Measurements from ENCODE around the gene DNAH17.

DNAH17 gene, protein sequence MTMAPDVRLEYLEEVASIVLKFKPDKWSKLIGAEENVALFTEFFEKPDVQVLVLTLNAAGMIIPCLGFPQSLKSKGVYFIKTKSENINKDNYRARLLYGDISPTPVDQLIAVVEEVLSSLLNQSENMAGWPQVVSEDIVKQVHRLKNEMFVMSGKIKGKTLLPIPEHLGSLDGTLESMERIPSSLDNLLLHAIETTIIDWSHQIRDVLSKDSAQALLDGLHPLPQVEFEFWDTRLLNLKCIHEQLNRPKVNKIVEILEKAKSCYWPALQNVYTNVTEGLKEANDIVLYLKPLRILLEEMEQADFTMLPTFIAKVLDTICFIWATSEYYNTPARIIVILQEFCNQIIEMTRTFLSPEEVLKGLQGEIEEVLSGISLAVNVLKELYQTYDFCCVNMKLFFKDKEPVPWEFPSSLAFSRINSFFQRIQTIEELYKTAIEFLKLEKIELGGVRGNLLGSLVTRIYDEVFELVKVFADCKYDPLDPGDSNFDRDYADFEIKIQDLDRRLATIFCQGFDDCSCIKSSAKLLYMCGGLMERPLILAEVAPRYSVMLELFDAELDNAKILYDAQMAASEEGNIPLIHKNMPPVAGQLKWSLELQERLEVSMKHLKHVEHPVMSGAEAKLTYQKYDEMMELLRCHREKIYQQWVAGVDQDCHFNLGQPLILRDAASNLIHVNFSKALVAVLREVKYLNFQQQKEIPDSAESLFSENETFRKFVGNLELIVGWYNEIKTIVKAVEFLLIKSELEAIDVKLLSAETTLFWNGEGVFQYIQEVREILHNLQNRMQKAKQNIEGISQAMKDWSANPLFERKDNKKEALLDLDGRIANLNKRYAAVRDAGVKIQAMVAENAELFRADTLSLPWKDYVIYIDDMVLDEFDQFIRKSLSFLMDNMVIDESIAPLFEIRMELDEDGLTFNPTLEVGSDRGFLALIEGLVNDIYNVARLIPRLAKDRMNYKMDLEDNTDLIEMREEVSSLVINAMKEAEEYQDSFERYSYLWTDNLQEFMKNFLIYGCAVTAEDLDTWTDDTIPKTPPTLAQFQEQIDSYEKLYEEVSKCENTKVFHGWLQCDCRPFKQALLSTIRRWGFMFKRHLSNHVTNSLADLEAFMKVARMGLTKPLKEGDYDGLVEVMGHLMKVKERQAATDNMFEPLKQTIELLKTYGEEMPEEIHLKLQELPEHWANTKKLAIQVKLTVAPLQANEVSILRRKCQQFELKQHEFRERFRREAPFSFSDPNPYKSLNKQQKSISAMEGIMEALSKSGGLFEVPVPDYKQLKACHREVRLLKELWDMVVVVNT (N-terminal part only)

DNA sequence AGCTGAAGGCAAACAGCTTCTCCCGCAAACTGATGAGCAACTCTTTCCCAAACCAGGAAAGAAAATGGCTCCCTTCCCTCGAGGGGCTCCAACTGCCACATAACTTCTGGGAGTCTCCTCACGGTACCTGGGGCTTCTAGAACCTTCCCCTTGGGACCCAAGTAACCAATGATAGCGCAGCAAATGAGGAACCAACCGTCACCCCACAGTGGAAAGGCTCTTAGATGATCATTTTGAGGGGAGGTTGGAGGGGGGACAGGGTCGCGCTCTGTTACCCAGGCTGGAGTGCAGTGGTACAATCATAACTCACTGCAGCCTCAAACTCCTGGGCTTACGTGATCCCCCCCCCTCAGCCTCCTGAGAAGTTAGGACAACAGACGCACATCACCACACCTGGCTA, at the start of gene DNAH17:
Gene DNAH17, minus strand, starts transcription at position 101 of the 400 bp plus-strand sequence. CDS start 2,339 bp downstream, outside the sequence.
- DNase-seq (ENCODE audit: low spot score): no peak

DNA sequence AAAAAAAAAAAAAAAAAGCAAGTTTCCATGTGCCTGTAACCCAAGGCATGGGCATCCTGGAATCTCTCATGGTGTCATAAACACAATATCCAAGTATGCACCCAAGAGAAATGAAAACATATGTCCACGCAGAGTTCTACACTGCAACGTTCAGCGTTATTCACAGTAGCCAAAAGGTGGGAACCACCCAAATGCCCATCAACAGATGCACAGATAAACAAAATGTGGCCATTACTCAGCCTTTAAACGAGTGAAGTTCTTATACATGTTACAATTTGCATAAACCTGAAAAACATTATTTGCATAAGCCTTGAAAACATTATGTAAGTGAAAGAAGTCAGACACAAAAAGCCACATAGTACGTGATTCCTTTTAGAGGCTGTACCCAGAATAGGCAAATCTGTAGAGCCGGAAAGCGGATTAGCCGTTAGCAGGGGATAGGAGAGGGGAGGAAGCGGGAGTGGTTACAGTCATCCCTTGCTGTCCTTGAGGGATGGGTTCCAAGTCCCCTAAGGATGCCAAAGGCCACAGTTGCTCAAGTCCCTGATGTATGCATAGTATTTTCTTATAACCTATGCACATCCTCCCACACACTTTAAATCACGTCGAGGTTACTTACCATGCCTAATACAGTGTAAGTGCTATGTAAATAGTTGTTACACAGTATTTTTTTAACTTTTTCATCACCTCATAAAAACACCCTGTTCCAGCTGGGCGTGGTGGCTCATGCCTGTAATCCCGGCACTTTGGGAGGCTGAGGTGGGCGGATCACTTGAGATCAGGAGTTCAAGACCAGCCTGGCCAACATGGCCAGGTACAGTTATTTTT, 47.3 kb upstream of the DNAH17 start:
- no peak for DNase-seq (ENCODE audit: low spot score)

- DNase-seq (ENCODE audit: low spot score): no peak
Observed at GRCh38 chr17:78623541-78623940, 46.3 kb upstream of the DNAH17 start.

- DNase-seq (ENCODE audit: low spot score): no peak
Observed at GRCh38 chr17:78622491-78623265, 45.5 kb upstream of the DNAH17 start.

DNA sequence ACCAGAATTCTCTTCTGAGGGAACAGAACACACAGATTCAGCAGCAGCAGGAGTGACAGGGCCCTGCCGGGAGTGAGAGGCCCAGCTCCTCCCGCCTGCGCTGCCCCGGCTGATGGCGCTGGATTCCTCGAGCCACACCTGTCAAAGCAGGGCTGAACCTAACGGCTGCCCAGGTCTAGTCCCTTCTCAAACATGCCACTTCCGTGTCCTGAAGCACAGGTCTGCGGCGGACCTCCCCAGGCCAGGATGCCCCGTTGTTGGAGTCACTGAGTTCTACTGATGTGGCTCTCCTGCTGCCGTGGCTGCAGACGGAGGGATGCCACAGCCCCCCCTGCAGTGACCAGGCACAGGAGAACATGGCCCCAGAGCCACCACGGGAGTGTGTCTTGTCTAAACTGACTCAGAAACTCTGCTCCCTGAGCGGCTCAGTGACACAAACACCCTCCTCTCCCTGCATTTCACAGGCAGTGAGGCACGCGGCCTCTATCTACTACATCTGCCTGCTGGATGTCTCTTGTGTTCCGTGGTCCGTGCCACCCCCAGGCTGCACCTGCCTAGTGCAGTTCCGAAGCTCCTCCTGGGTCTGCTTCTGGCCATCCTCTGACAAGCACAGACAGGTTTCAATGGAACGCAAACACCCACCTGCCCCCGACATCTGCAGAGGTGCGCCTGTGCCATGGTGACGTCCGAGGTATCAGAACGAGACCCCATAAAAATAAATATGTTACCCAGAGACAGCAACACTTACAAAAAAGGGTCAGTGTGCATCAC, 44.7 kb upstream of the DNAH17 start:
- DNase-seq (ENCODE audit: low spot score): no peak

DNA sequence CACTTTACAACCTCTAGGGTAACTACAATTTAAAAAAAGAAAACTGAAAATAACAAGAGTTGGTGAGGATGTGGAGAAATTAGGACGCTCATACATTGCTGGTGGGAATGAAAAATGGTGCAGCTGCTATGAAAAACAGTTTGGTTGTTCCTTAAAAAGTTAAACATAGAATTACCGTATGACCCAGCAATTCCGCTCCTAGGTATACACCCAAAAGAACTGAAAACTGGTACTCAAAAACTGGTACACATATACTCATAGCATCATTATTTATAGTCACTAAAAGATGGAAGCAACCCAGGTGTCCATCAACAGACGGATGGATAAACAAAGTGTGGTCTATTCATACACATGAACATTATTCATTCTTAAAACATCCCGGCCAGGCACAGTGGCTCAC, 42.9 kb upstream of the DNAH17 start:
- DNase-seq (ENCODE audit: low spot score): no peak

DNA sequence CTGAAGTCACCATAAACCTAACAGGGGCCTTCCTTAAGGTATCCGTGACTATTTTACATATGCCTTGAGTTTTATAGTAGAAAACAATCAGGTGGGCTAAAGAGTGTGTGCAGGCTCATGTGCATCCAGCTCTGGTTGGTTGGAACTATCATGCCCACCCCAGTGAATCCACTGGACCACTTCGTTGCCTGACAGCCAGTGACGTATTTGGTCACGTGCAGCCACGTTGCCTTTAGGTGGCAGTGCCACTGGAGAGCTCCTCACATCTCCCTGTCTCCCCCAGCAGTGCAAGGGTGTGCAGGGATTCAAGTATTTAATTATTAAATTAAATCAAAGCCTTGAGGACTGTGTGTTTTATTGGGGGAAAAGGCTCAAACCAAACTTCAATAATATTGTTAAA, 42.1 kb upstream of the DNAH17 start:
- no peak for DNase-seq (ENCODE audit: low spot score)

- no peak for DNase-seq (ENCODE audit: low spot score)
Observed at GRCh38 chr17:78618264-78619066, 41.3 kb upstream of the DNAH17 start.

DNA sequence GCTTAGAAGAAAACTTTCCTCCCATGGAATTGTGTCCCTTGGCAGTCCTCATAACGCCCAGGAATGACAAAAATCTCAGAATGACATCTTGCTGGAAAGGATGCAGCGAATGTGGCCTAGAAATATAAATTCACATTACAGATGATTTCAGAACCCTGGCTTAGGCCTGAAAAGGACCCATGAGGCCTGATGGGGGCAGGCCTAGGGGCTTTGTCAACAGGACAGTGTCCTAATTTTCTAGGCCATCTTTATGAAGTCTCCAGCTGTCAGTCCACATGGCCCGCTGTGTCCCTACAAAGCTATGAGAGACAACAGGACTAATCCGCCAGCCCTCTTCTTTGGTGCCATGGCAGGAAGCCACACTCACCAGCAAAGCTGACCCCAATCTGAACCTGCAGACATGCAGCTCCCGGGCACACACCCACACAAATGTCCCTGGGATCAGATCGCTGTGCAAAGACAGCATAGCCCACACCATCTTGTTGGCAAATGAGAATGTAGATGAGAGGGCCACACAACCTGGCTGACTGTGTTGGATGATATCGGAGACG, 40.4 kb upstream of the DNAH17 start:
- no peak for DNase-seq (ENCODE audit: low spot score)

DNA sequence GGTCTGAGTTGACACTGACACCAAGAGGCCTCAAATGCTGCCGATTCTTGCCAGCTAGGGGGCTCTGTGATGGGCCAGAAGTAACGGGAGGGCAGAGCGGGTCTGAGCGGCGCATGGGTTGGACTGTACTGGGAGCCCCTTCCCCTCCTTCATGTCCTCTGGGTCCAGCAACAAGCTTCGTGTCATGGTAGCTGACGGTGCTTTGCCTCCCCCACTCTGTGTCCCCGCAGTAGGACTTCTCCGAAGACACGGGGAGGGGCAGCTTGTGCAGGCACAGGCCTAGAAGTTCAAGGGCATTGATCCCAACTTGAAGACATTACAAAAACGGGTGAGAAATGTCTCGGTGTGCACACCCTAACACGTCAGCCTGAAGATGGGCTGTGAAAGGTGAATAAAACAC, 39.8 kb upstream of the DNAH17 start:
- no peak for DNase-seq (ENCODE audit: low spot score)

DNA sequence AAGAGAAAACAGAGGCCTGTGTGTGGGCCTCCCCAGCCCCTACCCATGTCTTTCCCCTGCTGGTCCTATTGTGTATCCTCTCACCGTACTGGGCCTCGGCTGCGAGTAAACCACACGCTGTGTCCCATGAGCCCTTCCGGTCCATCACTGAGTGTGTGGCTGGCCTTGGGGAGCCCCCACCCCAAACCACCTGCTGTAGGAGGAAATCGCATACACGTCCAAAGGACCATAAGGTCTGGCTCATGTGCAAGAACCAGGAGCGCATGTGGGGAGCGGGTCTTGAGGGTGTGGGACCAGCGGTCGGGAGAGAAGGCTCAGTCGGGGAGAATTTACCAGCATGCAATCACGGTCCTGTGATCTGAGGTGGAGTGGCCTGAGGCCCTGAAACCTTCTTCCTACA, 38.4 kb upstream of the DNAH17 start:
- DNase-seq (ENCODE audit: low spot score): no peak

DNA sequence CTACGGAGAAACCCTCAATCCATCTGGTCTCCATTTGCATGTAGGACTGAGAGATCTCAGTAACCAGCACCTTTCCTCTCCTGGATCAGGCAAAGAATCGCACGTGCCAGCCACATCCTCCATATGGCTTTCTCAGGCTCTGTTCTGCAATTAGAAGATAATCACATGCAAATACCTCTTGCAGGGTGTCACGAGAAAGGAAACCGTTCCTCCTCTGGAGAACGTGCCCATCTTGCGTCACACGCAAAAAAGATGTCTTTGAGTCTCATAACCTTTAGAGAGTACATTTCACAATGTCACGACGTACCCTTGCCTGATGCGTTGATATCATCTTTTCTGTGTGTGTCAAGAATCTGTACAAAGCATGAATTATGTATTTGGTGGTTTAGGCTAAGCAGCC, 36.2 kb upstream of the DNAH17 start:
- DNase-seq (ENCODE audit: low spot score): no peak

DNA sequence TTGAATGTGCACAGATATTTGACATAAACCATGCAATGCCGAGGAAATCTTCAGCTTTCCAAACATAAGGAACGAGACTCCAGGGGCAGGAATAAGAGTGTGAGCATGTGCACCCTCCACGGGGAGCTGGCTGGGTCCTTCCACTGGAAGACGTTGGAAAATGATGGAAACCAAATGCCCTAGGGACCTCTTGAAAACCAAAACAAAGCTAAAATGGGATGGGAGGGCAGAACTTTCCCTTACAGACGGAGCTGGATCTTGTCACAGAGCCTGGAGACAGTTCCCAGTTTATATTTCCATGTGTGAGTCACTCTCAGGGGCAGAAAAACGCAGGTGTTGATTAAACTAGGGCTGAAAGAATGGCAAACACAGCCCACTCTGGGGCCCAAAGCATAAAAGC, 34.4 kb upstream of the DNAH17 start:
- no peak for DNase-seq (ENCODE audit: low spot score)

DNA sequence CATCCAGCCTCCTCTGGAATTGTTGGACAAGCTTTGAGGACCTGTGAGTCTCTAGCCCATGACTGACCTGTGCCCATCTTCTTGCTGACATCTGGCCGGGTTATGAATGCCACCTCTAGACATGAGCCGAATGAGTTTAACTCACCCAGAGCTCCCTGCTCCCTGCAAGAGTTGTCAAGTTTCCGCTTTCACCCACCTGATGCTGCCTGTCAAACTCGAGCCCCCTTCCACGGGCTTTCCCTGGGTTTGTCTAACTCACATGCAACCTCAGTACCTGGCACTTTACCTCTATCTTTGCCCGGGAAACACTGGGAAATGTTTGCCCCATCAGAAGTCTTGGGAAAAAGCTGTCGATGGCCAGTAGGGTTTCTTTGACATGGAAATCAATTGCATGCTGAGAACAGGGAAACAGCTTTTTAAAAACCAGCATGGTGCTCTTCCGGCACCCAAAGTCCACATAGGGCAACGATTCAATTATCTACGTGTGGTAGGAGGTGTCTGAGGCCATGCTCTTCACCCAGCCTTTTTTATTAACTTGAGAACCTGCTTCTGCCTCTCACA, 33.8 kb upstream of the DNAH17 start:
- no peak for DNase-seq (ENCODE audit: low spot score)

GRCh38 chr17:78609191-78609641, 32.0 kb upstream of the DNAH17 start:
- no peak for DNase-seq (ENCODE audit: low spot score)

GRCh38 chr17:78608804-78609186, 31.6 kb upstream of the DNAH17 start:
- DNase-seq (ENCODE audit: low spot score): no peak

DNA sequence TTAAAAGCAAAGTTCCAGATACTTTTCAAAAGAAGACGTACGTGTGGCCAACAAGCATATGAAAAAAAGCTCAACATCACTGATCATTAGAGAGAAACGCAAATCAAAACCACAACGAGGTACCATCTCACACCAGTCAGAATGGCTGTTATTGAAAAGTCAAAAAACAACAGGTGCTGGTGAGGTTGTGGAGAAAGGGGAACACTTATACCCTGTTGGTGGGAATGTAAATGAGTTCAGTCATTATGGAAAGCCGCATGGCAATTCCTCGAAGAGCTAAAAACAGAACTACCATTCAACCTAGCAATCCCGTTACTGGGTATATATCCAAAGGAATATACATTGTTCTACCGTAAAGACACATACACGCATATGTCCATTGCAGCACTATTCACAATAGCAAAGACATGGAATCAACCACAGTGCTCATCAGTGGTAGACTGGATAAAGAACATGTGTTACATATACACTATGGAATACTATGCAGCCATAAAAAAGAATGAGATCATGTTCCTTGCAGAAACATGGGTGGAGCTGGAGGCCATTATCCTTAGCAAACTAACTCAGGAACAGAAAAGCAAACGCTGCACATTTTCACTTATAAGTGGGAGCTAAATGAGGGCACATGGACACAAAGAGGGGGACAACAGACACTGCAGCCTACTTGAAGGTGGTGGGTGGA, 31.1 kb upstream of the DNAH17 start:
- no peak for DNase-seq (ENCODE audit: low spot score)

- no peak for DNase-seq (ENCODE audit: low spot score)
Observed at GRCh38 chr17:78607038-78607437, 29.8 kb upstream of the DNAH17 start.

Measured in CD4-positive, alpha-beta T cell treated with Interleukin-6 at 100 ng/mL for 8 hours (primary cell).